Stimulated activated CD8-positive, alpha-beta memory T cell treated with anti-CD3 and anti-CD28 coated beads, Interleukin-4, amount 100 ng/mL, for 24 hours (primary cell): Measurements from ENCODE around the gene AADACL4.

Source experiments
- DNase-seq: peaks from one replicate; pipeline ENCODE4 v3.0.0-alpha.2; 2020; ENCODE audit warnings: low read depth

The AADACL4 gene

DNA sequence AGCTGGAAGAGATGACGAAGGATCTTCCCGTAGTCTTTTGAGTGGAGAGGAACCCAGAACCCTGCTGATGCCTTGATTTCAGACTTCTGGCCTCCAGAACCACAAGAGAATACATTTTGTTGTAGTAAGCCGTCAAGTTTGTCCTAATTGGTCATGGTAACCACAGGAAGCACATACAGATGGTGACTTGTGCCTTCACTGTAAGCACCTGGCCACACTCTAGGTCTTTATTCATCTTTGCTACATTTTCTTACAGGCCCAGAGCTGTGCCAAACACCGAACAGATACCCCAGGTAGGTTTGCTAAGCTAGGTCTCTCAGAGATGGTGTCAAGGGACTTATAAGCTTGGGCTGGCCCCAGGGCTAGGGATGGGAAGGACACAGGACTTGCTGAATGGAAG, 30.7 kb upstream of the AADACL4 start:
- no peak for DNase-seq

DNA sequence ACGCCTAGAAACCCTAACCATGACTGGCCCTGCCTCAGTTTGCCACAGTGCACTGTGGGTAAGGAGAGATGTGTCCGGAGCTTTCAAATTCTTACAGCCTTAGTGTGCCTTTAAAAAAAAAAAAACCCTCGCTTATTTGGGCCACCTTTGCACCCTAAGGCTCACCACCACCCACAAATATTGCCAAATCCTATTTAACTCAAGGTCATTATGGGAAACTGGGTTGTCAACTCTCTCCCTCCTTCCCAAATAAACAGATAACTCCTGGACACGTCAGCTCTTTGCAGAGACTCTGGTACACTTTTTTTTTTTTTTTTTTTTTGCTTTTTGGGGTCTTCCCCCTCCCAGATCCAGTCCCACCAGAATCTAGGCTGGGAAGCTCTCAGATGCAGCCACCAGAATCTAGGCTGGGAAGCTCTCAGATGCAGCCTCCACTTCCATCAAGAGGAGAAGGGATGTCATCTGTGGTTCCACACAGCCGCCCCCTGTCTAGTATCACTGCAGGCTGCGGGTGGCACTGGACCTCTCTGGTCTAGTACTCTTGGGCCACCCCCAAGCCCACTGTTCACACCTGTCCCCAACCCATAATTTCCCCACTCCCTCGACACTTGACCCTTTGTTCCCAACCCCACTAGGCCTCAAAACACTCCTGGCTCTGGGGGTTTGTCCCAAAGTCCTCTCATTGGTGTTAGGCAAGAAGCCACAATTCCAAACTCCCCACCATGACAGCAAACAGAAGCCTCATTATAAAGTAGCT, 29.3 kb upstream of the AADACL4 start:
- DNase-seq: no peak

DNA sequence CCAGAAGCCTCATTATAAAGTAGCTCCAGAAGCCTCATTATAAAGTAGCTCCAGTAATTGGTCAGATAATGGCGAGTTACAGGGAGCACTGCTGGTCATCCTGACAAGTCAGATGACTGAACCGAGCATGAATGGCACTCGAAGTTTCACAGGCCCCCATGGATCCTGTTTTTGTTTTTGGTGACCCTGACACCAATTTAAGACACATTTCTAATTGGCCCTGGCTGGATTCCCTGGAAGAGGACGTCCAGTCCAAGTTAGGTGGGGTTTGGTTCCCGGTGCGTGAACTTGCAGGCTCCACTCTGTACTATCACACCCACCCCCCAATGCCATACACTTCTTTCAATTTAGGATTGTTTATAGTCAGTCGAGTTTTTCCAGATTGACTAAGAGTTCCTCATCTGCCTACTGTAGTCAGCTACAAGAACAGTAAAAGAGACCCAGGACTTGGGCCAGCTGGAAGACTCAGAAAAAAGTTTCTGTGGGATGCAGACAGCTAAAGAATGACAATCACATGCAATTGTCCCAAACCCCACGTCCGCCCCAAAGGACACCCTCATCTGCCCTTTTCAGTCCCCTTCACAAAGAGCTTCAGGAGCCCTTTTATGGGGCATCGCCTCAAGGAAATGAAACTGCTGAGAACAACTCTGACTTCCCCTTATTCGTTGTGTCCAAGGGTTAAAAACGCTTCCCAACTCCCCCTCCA, 28.6 kb upstream of the AADACL4 start:
- DNase-seq: no peak

DNA sequence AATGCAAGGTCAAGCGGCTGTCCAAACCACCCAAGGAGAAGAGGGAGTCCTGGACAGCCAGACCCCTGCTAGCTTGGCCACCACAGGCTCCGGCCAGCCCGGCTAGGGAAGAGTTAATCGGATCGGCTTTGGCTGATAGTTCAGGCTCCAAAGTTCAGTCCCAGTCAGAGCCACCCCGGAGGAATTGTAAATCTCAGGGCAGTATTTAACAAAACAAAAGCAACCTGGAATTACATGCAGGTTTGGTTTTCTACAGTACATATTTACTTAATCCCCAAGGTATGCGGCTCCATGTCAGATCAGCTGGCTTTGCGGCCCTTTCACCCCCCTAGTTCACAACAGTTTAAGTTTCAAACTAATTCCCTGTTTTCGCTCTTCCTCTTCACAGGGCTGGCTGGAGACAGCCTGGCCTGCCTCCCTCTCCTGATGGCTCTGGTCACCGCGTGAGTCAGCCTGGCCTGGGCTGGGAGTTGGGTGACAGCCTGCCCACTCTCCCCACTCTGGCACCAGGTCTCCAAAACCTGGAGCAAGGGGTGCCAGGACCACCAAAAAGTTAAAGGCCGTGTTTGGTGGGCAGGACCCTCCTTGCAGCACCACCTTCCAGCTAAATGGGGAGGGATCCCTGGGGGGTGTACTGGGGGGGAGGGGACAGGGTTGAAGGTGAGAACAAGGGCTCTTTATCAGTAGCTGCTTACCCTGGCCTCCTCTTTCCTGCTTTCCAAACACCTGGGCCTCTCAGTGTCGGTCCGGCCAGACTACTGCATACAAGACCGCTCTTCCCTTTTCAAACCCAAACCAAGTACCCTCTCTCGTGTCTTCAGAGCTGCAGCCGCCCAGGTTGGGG, 27.8 kb upstream of the AADACL4 start:
- no peak for DNase-seq

DNA sequence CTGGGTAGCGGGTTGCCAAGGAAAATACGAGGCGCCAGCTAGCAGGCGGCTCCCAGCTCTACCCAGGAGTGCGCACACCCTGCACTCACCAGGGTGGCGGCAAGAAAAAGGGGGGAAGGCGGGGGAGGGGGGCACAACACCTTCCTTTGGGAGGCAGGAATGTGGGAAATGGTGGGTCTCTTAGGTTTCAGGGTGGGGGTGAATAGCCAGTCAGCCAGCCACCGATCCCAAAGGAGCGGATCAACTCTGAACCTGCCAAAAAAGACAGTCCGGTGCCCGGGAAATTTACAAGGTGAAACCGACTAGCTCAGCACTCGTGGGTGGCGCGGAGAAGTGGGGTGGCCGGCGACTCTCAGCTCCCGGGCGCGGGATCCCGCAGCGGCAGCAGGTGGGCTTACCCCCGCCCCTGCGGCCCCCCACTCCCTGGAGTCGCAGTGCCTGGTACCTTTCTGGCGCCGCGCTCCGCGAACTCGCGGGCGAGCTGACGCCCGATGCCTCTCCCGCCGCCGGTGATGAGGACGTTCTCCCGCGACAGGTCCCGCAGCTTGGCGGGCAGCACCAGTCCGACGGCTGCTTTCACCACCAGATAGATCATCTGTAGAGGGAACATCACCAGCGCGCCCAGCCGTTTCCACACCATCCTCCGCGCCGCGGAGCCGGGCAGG, 27.0 kb upstream of the AADACL4 start:
- DNase-seq: no peak

DNA sequence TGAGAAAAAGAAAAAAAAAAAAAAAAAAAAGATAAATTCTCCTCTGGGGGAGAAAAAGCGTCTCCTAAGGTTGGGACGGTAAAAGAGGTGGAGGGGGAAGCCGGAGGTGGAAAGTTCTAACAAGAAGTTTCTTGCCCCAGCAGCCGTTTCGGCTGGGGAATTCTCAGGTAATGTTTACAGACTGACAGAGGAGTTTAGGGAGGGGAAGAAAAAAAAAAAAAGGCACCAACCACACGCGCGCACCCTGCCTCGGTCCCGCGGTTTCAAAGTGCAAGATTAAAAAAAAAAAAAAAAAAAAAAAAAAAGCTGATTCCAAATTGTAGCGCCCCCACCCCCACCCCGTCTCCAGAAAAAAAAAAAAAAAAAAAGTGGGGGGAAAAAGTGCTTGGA, 26.4 kb upstream of the AADACL4 start:
- DNase-seq: no peak

DNA sequence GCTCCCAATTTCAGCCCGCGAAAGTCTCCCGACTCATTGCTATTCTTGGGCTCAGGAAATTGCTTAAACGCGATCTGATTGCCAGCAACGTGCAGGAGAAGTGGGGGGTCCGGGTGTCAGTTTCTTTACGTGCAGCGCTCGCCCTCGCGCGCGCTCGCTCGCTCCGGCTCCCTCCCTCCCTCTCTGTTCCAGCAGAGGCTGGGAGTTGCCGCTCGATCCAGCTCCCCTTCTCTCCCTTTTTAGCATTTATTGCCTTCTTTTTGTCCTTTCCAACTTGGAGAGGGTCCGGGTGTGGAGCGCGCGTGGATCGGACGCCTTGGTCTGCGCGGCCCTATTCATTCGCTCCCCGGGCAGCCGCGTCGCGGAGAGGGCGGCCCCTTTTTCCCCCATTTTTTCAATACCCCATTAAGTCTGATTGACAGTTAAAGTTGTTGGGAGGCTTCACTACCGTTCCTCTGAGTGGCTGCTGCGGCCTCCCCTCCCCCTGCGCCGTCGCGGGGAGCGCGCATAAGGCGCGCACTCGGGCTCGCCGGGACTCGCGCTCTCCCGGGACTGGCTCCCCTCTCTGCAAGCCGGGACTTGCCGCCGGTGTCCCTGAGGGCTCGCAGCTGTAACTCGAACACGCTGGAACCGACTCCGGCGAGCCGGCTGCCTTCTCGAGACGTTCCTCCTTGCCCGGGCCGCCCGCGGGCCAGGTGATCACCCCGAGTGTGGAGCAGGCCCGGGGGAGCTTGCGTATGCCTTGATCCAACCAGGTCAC, 25.8 kb upstream of the AADACL4 start, which contains the start of gene DHRS3:
DHRS3 (minus strand) TSS at position 310 of the 760 bp plus-strand sequence. CDS start 862 bp downstream, outside the sequence.
- DNase-seq: peak; percentile 52

DNA sequence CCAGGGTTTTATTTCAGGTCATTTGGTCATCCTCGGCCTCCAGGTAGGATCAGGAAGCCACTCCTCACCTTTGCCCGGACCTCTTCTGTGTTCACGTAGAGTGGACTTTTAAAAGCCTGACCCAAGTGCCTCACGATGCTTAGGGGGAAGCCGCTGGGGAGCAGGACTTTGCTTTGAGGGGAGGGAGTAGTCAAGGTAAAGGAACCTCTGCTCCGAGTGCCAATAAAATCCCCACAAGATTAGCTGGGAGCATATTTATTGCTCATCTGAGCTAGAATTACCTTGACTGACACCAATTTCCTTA, 25.3 kb upstream of the AADACL4 start:
- no peak for DNase-seq

DNA sequence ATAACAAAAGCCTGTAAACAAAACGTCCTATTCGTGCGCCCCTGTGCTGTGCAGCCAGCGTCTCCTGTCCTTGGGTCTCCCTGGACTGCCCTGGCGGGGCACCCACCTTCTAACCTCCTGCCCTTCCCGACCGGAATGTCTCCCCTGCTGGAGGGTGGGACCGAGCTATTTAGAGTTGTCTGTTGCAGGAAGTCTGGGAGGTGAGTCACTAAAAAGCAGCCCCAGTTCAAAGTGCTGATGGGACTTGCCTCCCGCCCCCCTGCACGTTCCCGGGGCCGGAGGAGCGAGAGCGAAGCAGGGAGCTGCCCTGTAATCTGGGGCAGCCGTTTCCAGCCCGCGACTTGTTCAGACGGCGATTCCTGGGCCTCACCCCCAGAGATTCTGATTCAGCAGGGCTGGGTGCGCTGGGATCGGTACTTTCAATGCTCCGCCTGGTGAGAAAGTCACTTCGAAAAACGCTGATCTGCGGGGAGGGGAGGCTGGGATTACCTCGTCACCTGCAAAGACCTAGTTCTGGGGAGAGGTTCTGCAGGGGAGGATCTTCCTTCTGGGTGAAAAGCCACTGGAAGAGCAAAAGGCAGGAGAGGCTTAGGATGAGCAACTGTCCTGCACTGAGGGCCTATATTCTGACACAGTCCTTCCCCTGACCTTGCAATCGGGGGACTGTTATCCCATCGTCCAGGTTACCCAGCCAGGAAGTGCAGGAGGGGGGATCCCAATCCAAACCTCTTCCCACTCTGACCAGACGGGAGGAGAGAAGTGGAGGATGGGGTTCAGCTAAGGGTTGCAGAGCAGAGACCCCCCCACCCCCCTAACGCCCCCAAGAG, 24.7 kb upstream of the AADACL4 start:
- DNase-seq: peak; percentile 39

DNA sequence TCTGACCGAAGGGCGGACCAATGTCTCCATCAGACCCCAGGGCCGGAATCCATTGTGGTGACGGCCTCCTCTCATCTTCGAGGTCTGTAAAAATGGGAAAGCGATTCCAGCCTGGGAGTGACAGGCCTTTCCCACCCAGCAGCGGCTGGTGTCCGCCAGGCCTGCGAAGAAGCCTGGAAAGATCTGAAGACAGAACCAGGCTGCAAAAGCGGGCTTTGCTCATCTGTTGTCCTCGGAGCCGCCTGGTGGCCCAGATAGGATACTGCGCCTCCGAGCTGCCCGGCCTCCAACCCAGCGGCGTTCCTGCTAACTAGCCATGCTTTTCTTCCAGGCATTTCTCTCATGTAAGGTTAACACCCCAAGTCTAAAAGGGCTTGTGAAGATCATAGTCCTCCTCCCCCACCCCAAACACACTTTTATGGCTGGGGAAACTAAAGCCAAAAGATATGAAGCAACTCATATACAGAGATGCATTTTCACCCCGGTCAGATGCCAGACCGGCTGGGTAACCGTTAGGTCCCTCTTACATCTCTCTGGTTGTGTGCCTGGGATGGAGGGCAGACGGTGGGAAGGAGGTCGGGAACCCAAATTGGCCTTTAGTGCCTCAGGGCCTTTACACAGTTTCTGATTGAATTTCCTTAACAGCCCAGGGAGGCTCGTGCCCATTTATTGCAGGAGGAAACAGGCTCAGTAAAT, 23.9 kb upstream of the AADACL4 start:
- peak; percentile 66 for DNase-seq

DNA sequence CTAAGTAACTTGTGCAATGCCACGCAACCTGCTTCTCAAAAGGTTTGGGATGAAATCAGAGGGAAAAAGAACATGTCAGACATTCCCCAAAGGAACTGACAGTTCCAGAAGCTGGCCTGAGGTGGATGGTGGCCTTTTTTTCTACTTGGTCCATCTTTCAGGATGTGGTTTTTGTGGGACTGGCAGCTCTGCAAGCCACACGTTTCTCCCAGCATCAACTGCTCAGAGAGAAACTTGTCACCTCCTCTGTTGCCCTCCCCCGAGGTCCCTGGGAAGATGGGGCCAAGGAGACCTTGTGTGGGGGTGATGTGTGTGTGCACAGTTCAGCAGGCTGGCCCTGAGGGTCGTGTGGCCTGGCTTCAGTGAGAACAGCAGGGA, 23.4 kb upstream of the AADACL4 start:
- no peak for DNase-seq

DNA sequence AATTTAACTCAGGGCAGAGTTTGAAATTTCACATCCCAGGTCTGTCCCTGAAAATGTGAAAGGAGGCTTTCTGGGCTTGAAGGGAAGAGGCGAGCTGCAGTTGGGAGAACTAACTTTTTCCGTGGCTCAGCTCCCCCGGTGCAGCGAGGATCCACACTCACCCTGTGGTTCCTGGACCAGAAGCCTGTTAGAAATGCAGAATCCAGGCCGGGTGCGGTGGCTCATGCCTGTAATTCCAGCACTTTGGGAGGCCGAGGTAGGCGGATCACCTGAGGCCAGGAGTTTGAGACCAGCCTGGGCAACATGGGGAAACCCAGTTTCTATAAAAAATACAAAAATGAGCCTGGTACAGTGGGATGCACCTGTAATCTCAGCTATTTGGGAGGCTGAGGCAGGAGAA, 23.0 kb upstream of the AADACL4 start:
- no peak for DNase-seq

DNA sequence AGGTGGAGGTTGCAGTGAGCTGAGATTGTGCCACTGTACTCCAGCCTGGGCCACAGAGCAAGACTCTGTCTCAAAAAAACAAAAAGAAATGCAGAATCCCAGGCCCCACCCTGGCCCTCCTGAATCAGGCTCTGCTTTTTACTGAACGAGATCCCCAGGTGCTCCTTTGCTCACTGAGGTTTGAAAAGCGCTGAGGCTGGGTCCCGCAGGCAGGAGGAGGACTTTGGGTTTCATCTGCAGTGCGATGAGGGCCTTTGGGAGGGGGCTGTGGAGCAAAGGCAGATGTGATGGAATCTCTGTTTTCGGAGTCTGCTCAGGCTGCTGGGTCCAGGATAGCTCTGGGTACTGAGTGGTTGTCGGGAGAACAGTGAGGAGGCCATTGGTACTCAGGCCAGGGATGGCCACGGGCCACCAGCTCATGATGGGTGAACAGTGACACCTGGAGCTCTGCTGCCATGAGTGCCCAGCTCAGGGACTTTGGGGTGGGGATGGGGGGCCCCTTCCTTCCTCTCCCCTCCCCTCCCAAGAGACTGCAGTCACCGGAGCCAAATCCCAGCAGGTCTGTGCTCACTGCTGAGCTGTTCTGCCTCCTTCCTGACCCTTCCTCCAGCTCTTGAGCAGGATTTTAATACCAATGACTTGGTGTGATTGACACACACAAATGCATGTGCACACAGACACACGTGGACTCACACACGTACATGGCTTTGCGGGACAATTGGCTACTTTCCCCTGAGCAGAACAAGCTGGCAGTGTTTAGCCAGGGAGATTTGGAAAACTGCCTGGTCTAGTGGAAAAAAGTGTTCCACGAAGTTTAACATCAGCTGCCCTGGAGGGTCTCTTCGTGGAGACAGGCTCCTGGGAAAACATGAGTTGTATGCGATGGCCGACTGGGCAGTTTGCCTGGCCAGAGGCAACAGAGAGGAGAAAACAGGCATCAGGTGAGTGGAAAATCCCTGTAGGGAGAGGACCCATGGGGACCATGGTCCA, 22.2 kb upstream of the AADACL4 start:
- DNase-seq: no peak

DNA sequence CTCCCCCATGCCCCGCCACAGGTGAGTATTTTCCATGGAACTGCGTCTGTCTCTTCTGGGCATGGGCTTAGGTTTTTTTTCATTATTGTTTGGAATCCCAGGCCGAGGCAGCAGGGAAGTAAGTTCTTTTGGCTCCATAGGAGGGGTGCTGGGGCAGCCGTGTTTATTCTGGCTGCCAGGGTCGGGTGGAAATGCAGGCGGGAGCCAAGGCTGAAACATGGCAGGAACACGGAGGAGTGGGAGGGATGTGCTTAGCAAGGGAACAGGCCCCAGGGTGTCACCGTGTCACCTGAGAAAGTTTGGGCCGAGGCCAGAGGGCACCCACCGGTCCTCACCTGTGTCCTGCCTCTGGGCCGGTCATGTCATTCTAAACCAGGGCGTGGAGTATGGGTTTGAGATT, 21.4 kb upstream of the AADACL4 start:
- no peak for DNase-seq

DNA sequence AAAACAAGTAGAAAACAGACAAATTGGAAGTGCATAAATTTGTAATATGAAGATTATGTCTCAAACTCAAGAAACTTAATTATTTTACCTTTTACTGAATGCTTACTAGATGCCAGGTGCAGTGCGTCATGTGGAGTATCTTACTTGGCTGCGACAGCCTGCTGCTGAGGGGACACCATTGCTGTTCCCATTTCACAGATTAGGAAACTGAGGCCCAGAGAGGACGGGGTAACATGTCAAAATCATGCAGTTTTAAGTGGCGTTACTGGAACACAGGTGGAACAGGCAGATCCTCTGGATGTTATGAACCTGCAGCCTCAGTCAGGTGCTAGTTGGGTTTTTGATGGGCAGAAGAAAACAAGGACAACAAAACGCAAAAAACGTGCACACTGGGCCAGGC, 18.6 kb upstream of the AADACL4 start:
- DNase-seq: no peak

DNA sequence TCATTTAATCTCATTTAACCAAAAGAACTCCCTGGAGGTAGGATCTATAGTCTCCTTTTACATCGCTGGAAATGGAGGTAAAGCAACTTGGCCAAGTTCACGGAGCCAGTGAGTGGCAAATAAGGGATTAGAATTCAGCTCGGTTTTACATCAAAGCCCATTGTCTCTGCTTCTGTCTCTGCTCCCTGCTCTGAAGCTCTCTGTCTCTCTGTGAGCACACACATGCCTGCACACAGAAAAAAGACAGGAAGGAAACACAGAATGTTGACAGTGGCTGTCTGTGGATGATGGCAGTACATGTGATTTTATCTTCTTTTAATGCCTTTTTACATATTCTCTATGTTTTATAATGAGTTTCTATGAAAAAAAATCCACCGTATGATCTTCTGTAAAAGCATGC, 17.0 kb upstream of the AADACL4 start:
- DNase-seq: no peak

DNA sequence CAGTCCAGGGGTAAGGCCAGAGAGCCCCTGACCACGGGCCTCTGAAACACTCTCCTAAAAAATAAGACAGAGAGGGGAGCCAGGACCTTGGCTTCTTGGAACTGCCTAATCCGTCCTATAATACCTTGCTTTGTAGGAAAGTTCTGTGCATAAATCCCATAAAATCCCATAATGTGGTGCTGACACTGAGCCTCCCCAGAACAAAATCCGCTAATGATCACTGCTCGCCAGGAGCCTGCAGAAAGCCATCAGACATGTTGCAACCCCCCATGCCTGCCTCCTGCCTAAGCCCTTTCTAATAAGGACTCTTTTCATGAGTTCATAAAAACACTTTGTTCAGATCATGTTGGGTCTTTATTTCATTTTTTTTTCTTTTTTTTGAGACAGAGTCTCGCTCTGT, 16.6 kb upstream of the AADACL4 start:
- DNase-seq: no peak

DNA sequence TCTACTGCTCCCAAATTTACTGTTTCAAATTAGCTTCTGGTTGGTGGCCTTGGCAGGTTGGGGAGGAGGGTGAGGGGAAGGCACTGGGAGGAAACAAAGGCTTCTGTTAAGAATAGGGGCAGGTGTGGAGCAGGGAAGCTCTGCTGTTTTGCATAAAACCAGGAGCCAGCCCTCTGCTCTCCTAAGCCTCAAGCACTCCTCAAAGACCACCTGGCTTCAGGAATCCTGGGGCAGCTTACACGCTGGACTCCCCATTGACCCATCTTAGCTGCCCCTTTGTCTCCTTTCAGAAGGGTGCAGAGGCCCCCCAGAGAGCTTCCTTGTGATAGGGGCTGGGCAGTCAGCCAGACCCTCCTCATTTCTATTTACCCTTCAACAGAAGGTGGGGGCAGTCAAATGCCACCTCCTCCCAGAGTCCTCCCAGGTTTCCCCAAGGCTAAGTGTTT, 14.4 kb upstream of the AADACL4 start:
- DNase-seq: no peak
